Pancreas (tissue), 10 donors: ENCODE results near the gene LAMC3. TPM values are rescaled to one million over a fixed set of nuclear protein-coding genes. Genes with fewer than 3 reads are reported as not detected.

Experiments used
- ATAC-seq, 4 donors: fragments of 200-7000 bp; cut with Tn5 transposase; one replicate each; pipeline versions ENCODE4 v1.8.0 to v1.9.1; 2020; ENCODE audit warnings: mild to moderate bottlenecking in 4 of 4, moderate library complexity in 4 of 4
- DNase-seq, 6 donors: peaks; one replicate each; pipeline ENCODE4 v3.0.0-alpha.2; 2020
- FAIRE-seq: peaks from 2 replicates; lab custom pipeline; 2012; peaks lifted over from hg19 to GRCh38; lab: Jason Lieb, UNC
- H3K27ac ChIP-seq, 4 donors: fragments of 200-600 bp; sonication (generic); 1 replicate in 3 of 4; 2 replicates in 1 of 4; pipeline versions ENCODE4 v1.5.0 to v1.8.0; 2020
- H3K27me3 ChIP-seq, 4 donors: fragments of 200-600 bp; one replicate each; pipeline ENCODE4 v1.8.0; 2021
- H3K36me3 ChIP-seq, 3 donors: fragments of 200-600 bp; sonication (generic) in 1 of 3; one replicate each; pipeline versions ENCODE4 v1.5.0 to v1.8.0; 2020 to 2021
- H3K4me1 ChIP-seq, 3 donors: fragments of 200-600 bp; one replicate each; pipeline ENCODE4 v1.8.0; 2021
- H3K4me3 ChIP-seq, 4 donors: fragments of 200-600 bp; sonication (generic) in 2 of 4; one replicate each; pipeline versions ENCODE4 v1.5.0 to v1.8.0; 2020 to 2021
- H3K9me3 ChIP-seq, 4 donors: fragments of 200-600 bp; one replicate each; pipeline ENCODE4 v1.8.0; 2021
- CTCF ChIP-seq, 4 donors: fragments of 200-600 bp; sonication (generic) in 3 of 4; IDR thresholded peaks; one replicate each; pipeline versions ENCODE4 v1.5.0 to v1.8.0; 2021; ENCODE audit warnings: antibody characterized with exemption in 4 of 4
- WGBS, 2 donors: extraction: QIAGEN DNeasy Blood & Tissue Kit; methylation state at CpG; one replicate each; pipeline ENCODE4 v1.1.7; 2013; 5-methylcytosine and 5-hydroxymethylcytosine counted together
- intact Hi-C, 3 donors: fragments of 100-400 bp; cut with DNase I; formaldehyde crosslinking; loops; one replicate each; pipeline versions ENCODE4 v1.11.1 to v1.14.2; 2022
- polyA plus RNA-seq, 2 donors: library from polyadenylated mRNA; stranded (reverse); fragments of 200-250 nt; gene quantifications; one replicate each; pipeline ENCODE4 v1.2.3, GENCODE V29; 2013
- total RNA-seq, 6 donors: library from RNA; stranded (reverse); fragmentation: NEBNext Ultra II Directional in 4 of 6; extraction: Animal tissue kit (Norgen Biotek cat#: 25700) in 4 of 6; gene quantifications; one replicate each; pipeline versions ENCODE4 v1.2.1 to v1.2.4, GENCODE V29; 2021 to 2023
- donor health status: healthy with polysubstance abuse.
- donor health status: DM: no; HTN: no; CAD: no; lungs with moderate emphysema.
- donor health status: DM: no; HTN: no; CAD: no.
- donor health status: control.
- donor health status: control.
- donor health status: Bipolar disorder and iron deficiency.
- donor health status: DM: yes; HTN: yes; CAD: no.
- donor health status: DM: no; HTN: no; CAD: no.
- donor health status: DM: no; HTN: no; CAD: no.
- donor health status: DM: yes; HTN: yes; CAD: no.

LAMC3 gene
- total and polyA plus RNA-seq, 8 donors, result 1.1 to 8.9 (median 2.7) TPM

- Histone ChIP-seq H3K9me3 (no peaks in the 10 kb centered on the region), H3K27ac (no peak overlapping the region), H3K4me3 (no peak overlapping the region), H3K27me3 (no peaks in the 10 kb centered on the region), H3K36me3 (no peaks in the 10 kb centered on the region), H3K4me1 (no peaks in the 10 kb centered on the region)
- WGBS, 2 donors, result 40 to 44% methylated on average over 26 of the region's 26 CpGs
- DNase-seq (no peak), ATAC-seq (no peak), FAIRE-seq (no peak)
- intact Hi-C loops, result no loop called here
- TF ChIP-seq CTCF (IDR thresholded peaks at IDR 0.05), result no peak
These were observed 17.8 kb upstream of the LAMC3 start for GRCh38 chr9:130990978-130991777.

- FAIRE-seq (no peak), ATAC-seq (no peak), DNase-seq (no peak)
- no peak for TF ChIP-seq CTCF (IDR thresholded peaks at IDR 0.05)
- Histone ChIP-seq H3K36me3 (no peaks in the 10 kb centered on the region), H3K4me3 (no peak overlapping the region), H3K4me1 (no peaks in the 10 kb centered on the region), H3K27me3 (no peaks in the 10 kb centered on the region), H3K27ac (no peak overlapping the region), H3K9me3 (no peaks in the 10 kb centered on the region)
- intact Hi-C loops, result no loop called here
- WGBS, 2 donors, result 69 to 72% methylated on average over 20 of the region's 20 CpGs
These were observed 16.9 kb upstream of the LAMC3 start for GRCh38 chr9:130991778-130992681.

- FAIRE-seq, result no peak
- Histone ChIP-seq H3K9me3 (no peaks in the 10 kb centered on the region), H3K4me1 (no peaks in the 10 kb centered on the region), H3K4me3 (no peak overlapping the region), H3K27me3 (no peaks in the 10 kb centered on the region), H3K27ac (no peak overlapping the region), H3K36me3 (no peaks in the 10 kb centered on the region)
- no peak for ATAC-seq
- intact Hi-C loops, result no loop called here
- no peak for TF ChIP-seq CTCF (IDR thresholded peaks at IDR 0.05)
- WGBS, 2 donors, result 80 to 86% methylated on average over 10 of the region's 10 CpGs
- no peak for DNase-seq
These were observed 16.3 kb upstream of the LAMC3 start for GRCh38 chr9:130992682-130993032.

- Histone ChIP-seq H3K27me3 (no peaks in the 10 kb centered on the region), H3K27ac (no peak overlapping the region), H3K4me3 (no peak overlapping the region), H3K4me1 (no peaks in the 10 kb centered on the region), H3K9me3 (no peaks in the 10 kb centered on the region), H3K36me3 (no peaks in the 10 kb centered on the region)
- intact Hi-C loops, result no loop called here
- ATAC-seq (no peak), FAIRE-seq (no peak), DNase-seq (no peak)
- 63 to 71% methylated on average over 13 to 14 of the region's 14 CpGs for WGBS, 2 donors
- TF ChIP-seq CTCF (IDR thresholded peaks at IDR 0.05), result no peak
These were observed 15.5 kb upstream of the LAMC3 start for GRCh38 chr9:130993303-130994030.
